AG09319 (cell line): Measurements from ENCODE around the gene COA1.

Source experiments
- DNase-seq: peaks from one replicate; pipeline ENCODE4 v3.0.0-alpha.2; 2010; ENCODE audit warnings: low read depth; ENCODE audit errors: extremely low read depth
- CTCF ChIP-seq: IDR thresholded peaks from 2 replicates; pipeline ENCODE4 v1.5.1; 2011; ENCODE audit warnings: low read depth, mild to moderate bottlenecking, inconsistent platforms, low read length, moderate library complexity

The COA1 gene

GRCh38 chr7:43655584-43655983 lies 73.7 kb downstream of the COA1 start:
- no peak for DNase-seq
- no peak for TF ChIP-seq CTCF

GRCh38 chr7:43653891-43654504 lies 75.3 kb downstream of the COA1 start:
- DNase-seq, result no peak
- no peak for TF ChIP-seq CTCF

- TF ChIP-seq CTCF, result no peak
- DNase-seq, result no peak
These were observed 75.9 kb downstream of the COA1 start for GRCh38 chr7:43653466-43653865.

GRCh38 chr7:43652364-43652763 lies 77.0 kb downstream of the COA1 start:
- TF ChIP-seq CTCF, result no peak
- no peak for DNase-seq

GRCh38 chr7:43650457-43651052 lies 78.8 kb downstream of the COA1 start:
- no peak for TF ChIP-seq CTCF
- no peak for DNase-seq

- no peak for TF ChIP-seq CTCF
- no peak for DNase-seq
These were observed 79.5 kb downstream of the COA1 start for GRCh38 chr7:43649755-43650274.

- DNase-seq, result peak; percentile 65
- TF ChIP-seq CTCF, result no peak
These were observed 80.6 kb downstream of the COA1 start for GRCh38 chr7:43648473-43649406.
